PC-3 (cell line): Measurements from ENCODE around the gene PDIA5. TPM values are rescaled to one million over a fixed set of nuclear protein-coding genes. Genes with fewer than 3 reads are reported as not detected.

Experiments used
- ATAC-seq: fragments of 200-7000 bp; cut with Tn5 transposase; 2 replicates; pipeline ENCODE4 v1.9.1; 2020; ENCODE audit warnings: mild to moderate bottlenecking, moderate library complexity
- BruUV-seq: library from RNA; stranded (reverse); fragments of 400-500 nt; replicated peaks from 2 replicates; lab custom pipeline; 2021; lab: Mats Ljungman, UMichigan
- CTCF ChIA-PET: fragments of 300-600 bp; sonication (Branson Sonifier 250); formaldehyde crosslinking; loops from one replicate; lab custom pipeline; 2022; ENCODE audit warnings: antibody characterized with exemption; lab: Charles Lee
- POLR2A ChIA-PET: fragments of 300-600 bp; sonication (Branson Sonifier 250); formaldehyde crosslinking; loops from one replicate; lab custom pipeline; 2022; ENCODE audit warnings: antibody characterized with exemption; ENCODE audit not compliant: unreplicated experiment; lab: Charles Lee
- DNase-seq: peaks from one replicate; pipeline ENCODE4 v3.0.0-alpha.2; 2015
- H2AFZ ChIP-seq: fragments of 300-600 bp; sonication (generic); 2 replicates; pipeline ENCODE4 v1.6.0; 2016; ENCODE audit warnings: antibody characterized with exemption, low read length
- H3F3A ChIP-seq: fragments of 300-600 bp; sonication (generic); one replicate; pipeline ENCODE4 v1.6.0; 2017; ENCODE audit warnings: antibody characterized with exemption, low read length, control low read depth, mild to moderate bottlenecking; ENCODE audit not compliant: unreplicated experiment
- H3K27ac ChIP-seq: fragments of 300-600 bp; sonication (generic); 2 replicates; pipeline ENCODE4 v1.5.1; 2016; ENCODE audit warnings: mild to moderate bottlenecking, low read length
- H3K27me3 ChIP-seq: fragments of 300-600 bp; sonication (generic); 2 replicates; pipeline ENCODE4 v1.6.1; 2016; ENCODE audit warnings: low read length, mixed read lengths
- H3K36me3 ChIP-seq: fragments of 300-600 bp; sonication (generic); 2 replicates; pipeline ENCODE4 v1.6.1; 2016; ENCODE audit warnings: low read depth, mixed run types, low read length, mixed read lengths
- H3K4me1 ChIP-seq: fragments of 300-600 bp; sonication (generic); 2 replicates; pipeline ENCODE4 v1.5.1; 2016; ENCODE audit warnings: low read length; ENCODE audit not compliant: insufficient read depth
- H3K4me2 ChIP-seq: fragments of 300-600 bp; sonication (generic); 2 replicates; pipeline ENCODE4 v1.6.0; 2016; ENCODE audit warnings: low read length
- H3K4me3 ChIP-seq: fragments of 300-600 bp; sonication (generic); 2 replicates; pipeline ENCODE4 v1.5.1; 2016; ENCODE audit warnings: mild to moderate bottlenecking, low read length, mixed read lengths
- H3K79me2 ChIP-seq: fragments of 300-600 bp; sonication (generic); 2 replicates; pipeline ENCODE4 v1.6.1; 2017; ENCODE audit warnings: low read length, mixed read lengths
- H3K9ac ChIP-seq: fragments of 300-600 bp; sonication (generic); 2 replicates; pipeline ENCODE4 v1.6.0; 2016; ENCODE audit warnings: mild to moderate bottlenecking, low read length
- H3K9me2 ChIP-seq: fragments of 300-600 bp; sonication (generic); replicated peaks from 2 replicates; pipeline ENCODE4 v1.6.1; 2016; ENCODE audit warnings: mixed run types, low read length, mixed read lengths
- H3K9me3 ChIP-seq: fragments of 300-600 bp; sonication (generic); 2 replicates; pipeline ENCODE4 v1.6.1; 2016; ENCODE audit warnings: low read length, mixed read lengths
- H4K20me1 ChIP-seq: fragments of 300-600 bp; sonication (generic); 2 replicates; pipeline ENCODE4 v1.6.1; 2016; ENCODE audit warnings: low read length, mixed read lengths
- EZH2 ChIP-seq: fragments of 300-600 bp; sonication (generic); IDR thresholded peaks from one replicate; pipeline ENCODE4 v1.6.1; 2017; ENCODE audit warnings: antibody characterized with exemption, mild to moderate bottlenecking, low read length; ENCODE audit not compliant: unreplicated experiment
- EZH2phosphoT487 ChIP-seq: fragments of 300-600 bp; sonication (generic); IDR thresholded peaks from 2 replicates; pipeline ENCODE4 v1.6.1; 2018; ENCODE audit warnings: mild to moderate bottlenecking, antibody characterized with exemption, low read length, borderline replicate concordance
- intact Hi-C: fragments of 100-400 bp; cut with micrococcal nuclease; formaldehyde crosslinking; loops from 2 replicates; pipeline ENCODE4 v1.9.0; 2023
- total RNA-seq: library from RNA; depleted of rRNA; stranded (reverse); fragments of >200 nt; gene quantifications from 2 replicates; pipeline ENCODE4 v1.2.3, GENCODE V29; 2014
- TF ChIP-seq, protein P1 (sequence below): fragments of 300-600 bp; sonication (generic); conservative IDR thresholded peaks from 2 replicates; pipeline ENCODE4 v1.5.1; 2017; ENCODE audit warnings: antibody characterized with exemption, low read depth, mild to moderate bottlenecking, low read length

PDIA5 gene
- total RNA-seq, 1 experiment from 2014 or later = 24.6 TPM

DNA sequence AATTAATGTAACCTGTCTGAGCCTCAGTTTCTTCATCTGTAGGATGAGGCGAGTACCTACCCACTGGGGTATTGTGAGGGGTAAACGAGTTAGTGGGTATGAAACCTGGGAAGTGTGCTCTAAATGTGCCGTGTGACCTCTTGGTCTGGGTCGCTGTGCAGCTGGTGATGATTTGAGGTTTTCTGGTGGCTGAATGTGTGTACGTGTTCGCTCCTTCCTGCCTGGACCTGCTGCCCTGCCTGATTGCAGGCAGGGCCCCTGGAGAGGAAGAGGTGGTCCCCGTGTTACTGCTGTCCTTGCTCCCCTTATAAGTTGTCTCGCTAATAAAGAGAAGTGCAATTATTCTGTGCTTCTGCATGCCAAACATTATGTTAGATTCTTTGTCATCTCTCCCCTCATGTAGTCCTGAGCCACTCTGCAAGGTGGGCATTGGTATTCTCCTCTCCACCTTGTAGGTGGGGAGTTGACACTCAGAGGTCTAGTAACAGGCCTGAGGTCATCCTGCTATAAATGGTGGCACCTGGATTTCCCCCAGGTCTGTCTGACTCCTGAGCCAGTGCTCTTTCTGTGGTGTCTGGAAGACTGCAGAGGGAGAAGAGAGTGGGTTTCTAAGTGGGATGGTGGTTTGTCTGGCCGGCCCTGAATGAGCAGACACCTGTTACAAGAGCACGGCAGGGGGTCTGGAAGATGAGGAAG is 15.7 kb downstream of the PDIA5 start:
- intact Hi-C loops = no loop called here
- POLR2A ChIA-PET = no interaction called here

GRCh38 chr3:123083383-123084124 is 16.7 kb downstream of the PDIA5 start:
- intact Hi-C loops = no loop called here
- Histone ChIP-seq H3K4me2 (no peak overlapping the region), H3K36me3 (no peaks in the 10 kb centered on the region), H3K9ac (no peak overlapping the region), H2AFZ (no peak overlapping the region), H3K79me2 (peaks cover 95% of the 10 kb centered on the region), H3K9me3 (no peaks in the 10 kb centered on the region), H3K4me3 (no peak overlapping the region), H3K27ac (no peak overlapping the region), H3F3A (no peaks in the 10 kb centered on the region), H3K9me2 (no peaks in the 10 kb centered on the region), H3K4me1 (peaks cover 16% of the 10 kb centered on the region), H3K27me3 (no peaks in the 10 kb centered on the region), H4K20me1 (peaks cover 75% of the 10 kb centered on the region)
- ATAC-seq = no peak
- no TSS peak for BruUV-seq
- CTCF ChIA-PET = no interaction called here
- POLR2A ChIA-PET = no interaction called here
- no peak for DNase-seq
- TF ChIP-seq, protein P1, sequence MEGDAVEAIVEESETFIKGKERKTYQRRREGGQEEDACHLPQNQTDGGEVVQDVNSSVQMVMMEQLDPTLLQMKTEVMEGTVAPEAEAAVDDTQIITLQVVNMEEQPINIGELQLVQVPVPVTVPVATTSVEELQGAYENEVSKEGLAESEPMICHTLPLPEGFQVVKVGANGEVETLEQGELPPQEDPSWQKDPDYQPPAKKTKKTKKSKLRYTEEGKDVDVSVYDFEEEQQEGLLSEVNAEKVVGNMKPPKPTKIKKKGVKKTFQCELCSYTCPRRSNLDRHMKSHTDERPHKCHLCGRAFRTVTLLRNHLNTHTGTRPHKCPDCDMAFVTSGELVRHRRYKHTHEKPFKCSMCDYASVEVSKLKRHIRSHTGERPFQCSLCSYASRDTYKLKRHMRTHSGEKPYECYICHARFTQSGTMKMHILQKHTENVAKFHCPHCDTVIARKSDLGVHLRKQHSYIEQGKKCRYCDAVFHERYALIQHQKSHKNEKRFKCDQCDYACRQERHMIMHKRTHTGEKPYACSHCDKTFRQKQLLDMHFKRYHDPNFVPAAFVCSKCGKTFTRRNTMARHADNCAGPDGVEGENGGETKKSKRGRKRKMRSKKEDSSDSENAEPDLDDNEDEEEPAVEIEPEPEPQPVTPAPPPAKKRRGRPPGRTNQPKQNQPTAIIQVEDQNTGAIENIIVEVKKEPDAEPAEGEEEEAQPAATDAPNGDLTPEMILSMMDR = no peak
- no peak for TF ChIP-seq EZH2
- TF ChIP-seq EZH2phosphoT487 = no peak

More for the DNA sequence above, 15.7 kb downstream of the PDIA5 start:
- Histone ChIP-seq H3F3A (no peaks in the 10 kb centered on the region), H3K9me3 (no peaks in the 10 kb centered on the region), H3K9ac (no peak overlapping the region), H3K4me2 (no peak overlapping the region), H3K79me2 (peaks cover 94% of the 10 kb centered on the region), H3K27me3 (no peaks in the 10 kb centered on the region), H3K36me3 (no peaks in the 10 kb centered on the region), H3K4me3 (no peak overlapping the region), H3K27ac (no peak overlapping the region), H2AFZ (no peak overlapping the region), H3K9me2 (no peaks in the 10 kb centered on the region), H4K20me1 (peaks cover 76% of the 10 kb centered on the region), H3K4me1 (peaks cover 18% of the 10 kb centered on the region)
- ATAC-seq (no peak), DNase-seq (no peak)
- CTCF ChIA-PET = no interaction called here
- BruUV-seq = no TSS peak
- no peak for TF ChIP-seq EZH2phosphoT487
- no peak for TF ChIP-seq EZH2
- TF ChIP-seq, protein P1 = no peak

DNA sequence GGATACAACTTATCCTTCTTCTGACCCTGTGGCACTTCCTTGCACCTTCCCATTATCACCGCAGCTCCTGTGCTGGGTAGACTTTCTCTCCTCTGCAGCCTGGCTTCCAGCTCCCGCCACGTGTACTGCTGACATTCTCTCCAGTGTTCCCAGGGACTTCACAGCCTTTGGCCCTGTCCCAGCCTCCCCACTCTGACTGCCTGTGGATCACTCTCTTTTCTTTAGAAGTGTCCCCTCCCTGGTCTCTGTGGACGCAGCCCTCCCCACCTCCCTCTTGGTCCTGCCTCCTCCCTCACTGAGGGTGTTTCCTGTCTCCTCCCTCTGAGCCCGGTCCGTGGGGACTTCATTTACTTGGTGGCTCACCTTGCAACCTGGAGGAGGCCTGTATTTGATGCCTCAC is 17.4 kb downstream of the PDIA5 start:
- no peaks in the 10 kb centered on the region for H3K27me3 ChIP-seq
- H2AFZ ChIP-seq = no peak overlapping the region
- ChIA-PET CTCF (no interaction called here), POLR2A (no interaction called here)
- H3K4me1 ChIP-seq = peaks cover 11% of the 10 kb centered on the region
- H3K4me3 ChIP-seq = no peak overlapping the region
- intact Hi-C loops = no loop called here
- TF ChIP-seq, protein P1 = no peak
- TF ChIP-seq EZH2phosphoT487 (no peak), EZH2 (no peak)
- H3F3A ChIP-seq = no peaks in the 10 kb centered on the region
- peaks cover 71% of the 10 kb centered on the region for H4K20me1 ChIP-seq
- H3K9ac ChIP-seq = no peak overlapping the region
- H3K79me2 ChIP-seq = peaks cover 97% of the 10 kb centered on the region
- H3K4me2 ChIP-seq = no peak overlapping the region
- H3K27ac ChIP-seq = no peak overlapping the region
- BruUV-seq = no TSS peak
- no peaks in the 10 kb centered on the region for H3K9me3 ChIP-seq
- no peaks in the 10 kb centered on the region for H3K36me3 ChIP-seq
- no peak for DNase-seq
- no peaks in the 10 kb centered on the region for H3K9me2 ChIP-seq
- ATAC-seq = no peak
